Osteocyte (in vitro differentiated cells): ENCODE data around the gene PCDHGA8. TPM values are rescaled to one million over a fixed set of nuclear protein-coding genes. Genes with fewer than 3 reads are reported as not detected.

Experiments
- DNase-seq: peaks from one replicate; pipeline ENCODE4 v3.0.0; 2021; ENCODE audit warnings: mixed read lengths; ENCODE audit not compliant: unreplicated experiment; ENCODE audit errors: extremely low spot score
- H3K27ac Mint-ChIP-seq: one replicate; pipeline ENCODE4 v1.8.0; 2021; ENCODE audit warnings: mild to moderate bottlenecking, mixed read lengths; ENCODE audit not compliant: unreplicated experiment
- H3K27me3 Mint-ChIP-seq: one replicate; pipeline ENCODE4 v1.8.0; 2021; ENCODE audit warnings: mixed read lengths; ENCODE audit not compliant: unreplicated experiment
- H3K36me3 Mint-ChIP-seq: one replicate; pipeline ENCODE4 v1.8.0; 2021; ENCODE audit warnings: mixed read lengths; ENCODE audit not compliant: unreplicated experiment
- H3K4me1 Mint-ChIP-seq: one replicate; pipeline ENCODE4 v1.8.0; 2021; ENCODE audit warnings: mixed read lengths; ENCODE audit not compliant: unreplicated experiment
- H3K4me3 Mint-ChIP-seq: one replicate; pipeline ENCODE4 v1.8.0; 2021; ENCODE audit warnings: mild to moderate bottlenecking, moderate library complexity, mixed read lengths; ENCODE audit not compliant: unreplicated experiment
- H3K9me3 Mint-ChIP-seq: one replicate; pipeline ENCODE4 v1.8.0; 2021; ENCODE audit warnings: mixed read lengths; ENCODE audit not compliant: unreplicated experiment
- total RNA-seq: library from RNA; stranded (reverse); gene quantifications from 2 replicates; pipeline ENCODE4 v1.2.1, GENCODE V29; 2021
- TF ChIP-seq, protein P1 (sequence below): fragments of 200-600 bp; sonication (generic); IDR thresholded peaks from 2 replicates; pipeline ENCODE4 v1.5.0; 2021; ENCODE audit warnings: antibody characterized with exemption, mild to moderate bottlenecking, moderate library complexity

The PCDHGA8 gene
- total RNA-seq, 1 donor from 2014 or later, result 0.51 TPM

DNA sequence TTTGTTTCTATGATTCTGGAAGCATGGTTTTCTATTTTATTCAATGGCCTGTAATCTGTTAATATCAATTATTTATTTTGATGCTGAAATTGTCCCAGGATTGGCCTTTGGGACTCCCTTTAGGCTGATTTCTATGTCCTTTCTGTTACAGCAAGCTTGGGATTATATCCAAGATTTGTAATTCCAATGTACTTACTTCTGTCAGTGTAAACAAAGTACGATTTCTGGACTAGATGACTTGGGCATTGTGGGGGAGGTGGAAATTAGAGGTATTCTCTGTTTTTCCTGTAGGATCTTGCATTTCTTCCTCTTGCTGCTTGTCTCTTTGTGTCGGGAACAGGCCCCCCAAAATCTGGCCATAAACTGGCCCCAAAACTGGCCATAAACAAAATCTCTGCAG, 41.6 kb downstream of the PCDHGA8 start:
- no peak overlapping the region for H3K27ac Mint-ChIP-seq
- DNase-seq, result no peak
- H3K4me1 Mint-ChIP-seq, result no peaks in the 10 kb centered on the region
- TF ChIP-seq, protein P1, sequence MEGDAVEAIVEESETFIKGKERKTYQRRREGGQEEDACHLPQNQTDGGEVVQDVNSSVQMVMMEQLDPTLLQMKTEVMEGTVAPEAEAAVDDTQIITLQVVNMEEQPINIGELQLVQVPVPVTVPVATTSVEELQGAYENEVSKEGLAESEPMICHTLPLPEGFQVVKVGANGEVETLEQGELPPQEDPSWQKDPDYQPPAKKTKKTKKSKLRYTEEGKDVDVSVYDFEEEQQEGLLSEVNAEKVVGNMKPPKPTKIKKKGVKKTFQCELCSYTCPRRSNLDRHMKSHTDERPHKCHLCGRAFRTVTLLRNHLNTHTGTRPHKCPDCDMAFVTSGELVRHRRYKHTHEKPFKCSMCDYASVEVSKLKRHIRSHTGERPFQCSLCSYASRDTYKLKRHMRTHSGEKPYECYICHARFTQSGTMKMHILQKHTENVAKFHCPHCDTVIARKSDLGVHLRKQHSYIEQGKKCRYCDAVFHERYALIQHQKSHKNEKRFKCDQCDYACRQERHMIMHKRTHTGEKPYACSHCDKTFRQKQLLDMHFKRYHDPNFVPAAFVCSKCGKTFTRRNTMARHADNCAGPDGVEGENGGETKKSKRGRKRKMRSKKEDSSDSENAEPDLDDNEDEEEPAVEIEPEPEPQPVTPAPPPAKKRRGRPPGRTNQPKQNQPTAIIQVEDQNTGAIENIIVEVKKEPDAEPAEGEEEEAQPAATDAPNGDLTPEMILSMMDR, result no peak
- no peak overlapping the region for H3K4me3 Mint-ChIP-seq
- H3K36me3 Mint-ChIP-seq, result peaks cover 32% of the 10 kb centered on the region
- H3K27me3 Mint-ChIP-seq, result no peaks in the 10 kb centered on the region
- peaks cover 21% of the 10 kb centered on the region for H3K9me3 Mint-ChIP-seq

DNA sequence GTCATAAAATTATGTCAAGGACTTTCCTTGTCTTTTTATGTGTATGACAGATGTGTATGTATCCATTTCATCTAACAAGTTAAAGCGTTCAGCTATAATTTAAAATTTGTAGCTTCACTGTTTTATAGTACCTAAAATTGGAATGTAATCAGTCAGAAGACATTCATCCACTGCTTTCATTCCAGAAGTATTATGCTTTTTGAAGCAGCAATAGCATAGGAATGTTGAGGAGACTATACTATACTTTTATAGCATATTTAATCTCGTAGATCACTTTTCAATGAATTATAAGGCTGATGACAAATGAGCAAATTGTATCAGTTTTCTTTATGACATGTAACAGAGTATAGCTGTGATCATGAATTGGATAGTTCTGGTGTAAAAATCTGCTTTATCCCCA, 44.8 kb downstream of the PCDHGA8 start:
- Mint-ChIP-seq H3K9me3 (peaks cover 16% of the 10 kb centered on the region), H3K4me3 (no peak overlapping the region), H3K36me3 (peaks cover 24% of the 10 kb centered on the region), H3K27me3 (no peaks in the 10 kb centered on the region), H3K27ac (no peak overlapping the region), H3K4me1 (no peaks in the 10 kb centered on the region)
- no peak for DNase-seq
- TF ChIP-seq, protein P1, result no peak

DNA sequence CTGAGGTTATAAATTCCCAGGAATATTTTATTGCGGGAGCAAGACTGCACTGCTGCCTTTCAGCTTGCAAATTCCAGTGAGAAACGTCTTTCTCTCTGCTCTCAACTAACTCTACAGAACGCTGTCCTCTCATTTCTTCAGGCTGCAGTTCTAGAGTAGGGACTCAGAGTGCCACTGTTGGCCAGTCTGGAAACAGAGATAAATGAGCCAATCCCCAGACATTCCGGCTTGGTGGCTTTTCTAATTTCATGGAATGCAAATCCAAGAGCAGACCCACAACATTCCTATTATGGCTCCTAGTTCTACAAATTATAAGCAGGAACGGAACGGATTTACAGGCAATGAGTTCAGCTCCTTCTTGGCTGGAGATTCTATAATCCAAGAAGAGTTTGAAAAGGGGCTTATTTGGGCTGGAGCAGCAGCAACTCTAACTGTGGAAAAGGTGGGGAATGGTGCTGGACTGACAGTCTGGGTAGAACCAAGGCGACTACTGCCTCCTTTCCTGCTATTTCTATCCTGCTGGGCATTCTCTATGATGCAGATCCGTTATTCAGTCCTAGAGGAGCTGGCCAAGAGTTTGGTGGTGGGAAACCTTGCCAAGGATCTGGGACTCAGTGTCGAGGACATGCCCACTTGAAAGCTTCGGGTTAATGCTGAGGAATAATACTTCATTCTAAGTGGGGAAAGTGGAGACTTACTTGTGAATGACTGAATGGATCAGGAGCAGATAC, 47.1 kb downstream of the PCDHGA8 start:
- Mint-ChIP-seq H3K36me3 (peaks cover 14% of the 10 kb centered on the region), H3K27me3 (no peaks in the 10 kb centered on the region), H3K4me3 (no peak overlapping the region), H3K27ac (no peak overlapping the region), H3K4me1 (no peaks in the 10 kb centered on the region), H3K9me3 (peaks cover 18% of the 10 kb centered on the region)
- no peak for DNase-seq
- TF ChIP-seq, protein P1, result no peak

DNA sequence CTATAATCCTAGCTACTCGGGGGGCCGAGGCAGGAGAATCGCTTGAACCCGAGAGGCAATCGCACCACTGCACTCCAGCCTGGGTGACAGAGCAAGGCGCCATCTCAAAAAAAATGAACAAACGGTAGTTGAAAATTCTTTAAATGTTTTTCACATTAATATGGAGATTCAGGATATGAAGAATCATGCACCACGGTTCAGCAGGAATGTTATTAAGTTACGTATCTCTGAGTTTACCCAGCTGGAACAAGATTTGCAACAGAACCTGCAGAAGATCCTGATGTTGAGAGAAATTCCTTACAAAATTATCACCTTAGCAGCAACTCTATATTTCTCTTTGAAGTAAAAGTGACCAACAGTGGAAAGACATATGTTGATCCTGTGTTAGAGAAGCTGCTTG, 47.9 kb downstream of the PCDHGA8 start:
- Mint-ChIP-seq H3K36me3 (peaks cover 14% of the 10 kb centered on the region), H3K4me1 (no peaks in the 10 kb centered on the region), H3K9me3 (peaks cover 15% of the 10 kb centered on the region), H3K27ac (no peak overlapping the region), H3K27me3 (no peaks in the 10 kb centered on the region), H3K4me3 (no peak overlapping the region)
- DNase-seq, result no peak
- TF ChIP-seq, protein P1, result no peak

DNA sequence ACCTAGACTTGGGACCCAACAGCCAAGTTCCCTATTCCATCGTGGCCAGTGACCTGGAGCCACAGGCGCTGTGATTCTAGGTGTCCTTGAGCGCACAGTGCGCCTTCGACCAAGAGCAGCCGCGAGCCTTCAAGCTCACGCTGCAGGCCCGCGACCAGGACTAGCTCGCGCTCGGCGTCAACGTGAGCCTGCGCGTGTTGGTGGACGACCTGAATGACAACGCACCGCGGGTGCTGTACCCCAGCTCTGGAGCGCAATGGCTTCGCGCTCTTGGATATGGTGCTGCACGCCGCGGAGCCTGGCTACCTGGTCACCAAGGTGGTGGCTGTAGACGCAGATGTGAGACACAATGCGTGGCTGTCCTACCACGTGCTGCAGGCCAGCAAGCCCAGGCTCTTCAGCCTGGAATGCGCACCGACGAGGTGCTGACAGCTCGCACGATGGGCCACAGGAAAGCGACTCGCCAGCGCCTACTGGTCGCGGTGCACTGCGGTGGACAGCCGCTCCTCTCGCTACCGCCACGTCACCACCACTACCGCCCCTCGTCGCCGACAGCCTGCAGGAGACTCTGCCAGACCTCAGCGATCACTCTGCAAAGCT, 49.2 kb downstream of the PCDHGA8 start:
- H3K4me1 Mint-ChIP-seq, result no peaks in the 10 kb centered on the region
- DNase-seq, result no peak
- no peaks in the 10 kb centered on the region for H3K27me3 Mint-ChIP-seq
- TF ChIP-seq, protein P1, result no peak
- H3K9me3 Mint-ChIP-seq, result peaks cover 9% of the 10 kb centered on the region
- H3K36me3 Mint-ChIP-seq, result peaks cover 11% of the 10 kb centered on the region
- no peak overlapping the region for H3K27ac Mint-ChIP-seq
- no peak overlapping the region for H3K4me3 Mint-ChIP-seq
